ENCODE data around the gene ARHGAP26.

ARHGAP26 gene

GRCh38 chr5:143239882-143240518 lies 469.8 kb downstream of the ARHGAP26 start:
- no peak overlapping the region for H3K4me3 ChIP-seq (ENCODE audit: low read depth, low read length)
- TF ChIP-seq, protein P1, sequence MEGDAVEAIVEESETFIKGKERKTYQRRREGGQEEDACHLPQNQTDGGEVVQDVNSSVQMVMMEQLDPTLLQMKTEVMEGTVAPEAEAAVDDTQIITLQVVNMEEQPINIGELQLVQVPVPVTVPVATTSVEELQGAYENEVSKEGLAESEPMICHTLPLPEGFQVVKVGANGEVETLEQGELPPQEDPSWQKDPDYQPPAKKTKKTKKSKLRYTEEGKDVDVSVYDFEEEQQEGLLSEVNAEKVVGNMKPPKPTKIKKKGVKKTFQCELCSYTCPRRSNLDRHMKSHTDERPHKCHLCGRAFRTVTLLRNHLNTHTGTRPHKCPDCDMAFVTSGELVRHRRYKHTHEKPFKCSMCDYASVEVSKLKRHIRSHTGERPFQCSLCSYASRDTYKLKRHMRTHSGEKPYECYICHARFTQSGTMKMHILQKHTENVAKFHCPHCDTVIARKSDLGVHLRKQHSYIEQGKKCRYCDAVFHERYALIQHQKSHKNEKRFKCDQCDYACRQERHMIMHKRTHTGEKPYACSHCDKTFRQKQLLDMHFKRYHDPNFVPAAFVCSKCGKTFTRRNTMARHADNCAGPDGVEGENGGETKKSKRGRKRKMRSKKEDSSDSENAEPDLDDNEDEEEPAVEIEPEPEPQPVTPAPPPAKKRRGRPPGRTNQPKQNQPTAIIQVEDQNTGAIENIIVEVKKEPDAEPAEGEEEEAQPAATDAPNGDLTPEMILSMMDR (IDR thresholded peaks at IDR 0.05; ENCODE audit: borderline replicate concordance, insufficient read depth, low read depth, low read length), result no peak

DNA sequence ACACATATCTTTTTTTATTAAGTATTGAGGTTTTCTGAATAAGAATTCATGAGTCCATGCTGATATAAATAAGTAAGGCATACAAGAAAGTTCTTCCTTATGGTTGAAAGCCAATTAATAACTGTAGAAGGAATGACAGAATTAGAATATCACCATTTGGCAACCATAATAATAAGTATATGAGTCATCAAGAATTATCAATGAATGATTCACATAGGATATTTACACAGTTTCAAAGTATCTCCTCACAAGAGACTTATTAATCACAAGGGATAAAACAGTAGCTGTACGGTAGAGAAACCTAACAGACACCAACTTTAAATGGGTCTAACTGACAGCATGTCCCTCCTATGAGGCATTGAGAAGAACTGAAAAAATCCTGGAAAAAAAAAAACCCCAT lies 471.7 kb downstream of the ARHGAP26 start:
- TF ChIP-seq, protein P1 (IDR thresholded peaks at IDR 0.05; ENCODE audit: borderline replicate concordance, insufficient read depth, low read depth, low read length), result no peak
- no peak overlapping the region for H3K4me3 ChIP-seq (ENCODE audit: low read depth, low read length)

GRCh38 chr5:143243103-143243502 lies 472.9 kb downstream of the ARHGAP26 start:
- TF ChIP-seq, protein P1 (IDR thresholded peaks at IDR 0.05; ENCODE audit: borderline replicate concordance, insufficient read depth, low read depth, low read length), result no peak

DNA sequence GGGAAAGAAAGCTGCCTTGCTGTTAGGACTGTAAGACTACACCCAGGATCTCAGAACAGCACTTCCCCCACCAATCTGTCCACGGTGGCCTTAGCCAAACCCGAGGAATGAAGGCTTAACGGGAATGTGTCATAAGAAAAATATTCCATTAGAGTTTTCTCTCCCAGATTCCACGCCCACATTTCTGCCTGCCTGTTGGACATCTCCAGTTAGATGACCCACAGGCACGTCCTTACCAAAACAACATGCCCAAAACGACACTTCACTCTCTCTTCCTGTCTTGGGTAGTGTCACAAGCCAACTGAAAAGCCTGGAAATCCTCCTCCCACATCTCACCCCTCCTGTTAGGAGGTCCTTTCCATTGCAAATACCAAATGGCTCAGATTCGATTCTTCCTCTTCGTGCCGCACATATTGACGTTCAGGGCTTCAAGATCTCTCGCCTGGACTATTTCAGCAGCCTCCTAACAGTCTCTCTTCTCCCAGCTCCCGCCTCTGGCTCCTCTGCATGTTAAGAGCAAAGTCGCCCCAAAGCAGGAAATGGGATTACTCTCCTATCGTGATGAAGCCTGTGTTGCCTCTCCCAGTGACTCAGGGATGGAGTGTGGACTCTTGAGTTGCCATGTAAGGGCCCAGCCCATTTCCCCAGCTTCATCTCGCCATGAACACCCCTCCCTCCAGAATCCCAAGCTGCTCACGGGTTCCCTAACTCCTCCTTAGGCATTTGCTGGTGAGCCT lies 474.0 kb downstream of the ARHGAP26 start:
- no peak overlapping the region for H3K4me3 ChIP-seq (ENCODE audit: low read depth, low read length)
- TF ChIP-seq, protein P1 (IDR thresholded peaks at IDR 0.05; ENCODE audit: borderline replicate concordance, insufficient read depth, low read depth, low read length), result no peak

More at GRCh38 chr5:143243103-143243502, 472.9 kb downstream of the ARHGAP26 start:
- no peak overlapping the region for H3K4me3 ChIP-seq (ENCODE audit: low read depth, low read length)

DNA sequence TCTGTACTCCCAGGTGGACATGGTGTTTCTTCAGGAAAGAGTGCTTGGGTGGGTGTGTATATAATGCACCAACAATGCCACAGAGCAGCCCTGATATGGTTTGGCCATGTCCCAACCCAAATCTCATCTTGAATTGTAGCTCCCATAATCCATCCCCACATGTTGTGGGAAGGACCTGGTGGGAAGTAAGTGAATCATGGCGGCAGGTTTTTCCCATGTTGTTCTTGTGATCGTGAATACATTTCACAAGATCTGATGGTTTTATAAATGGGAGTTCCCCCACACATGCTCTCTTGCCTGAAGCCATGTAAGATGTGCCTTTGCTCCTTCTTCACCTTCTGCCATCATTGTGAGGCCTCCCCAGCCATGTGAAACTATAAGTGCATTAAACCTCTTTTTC lies 474.8 kb downstream of the ARHGAP26 start:
- H3K4me3 ChIP-seq (ENCODE audit: low read depth, low read length), result no peak overlapping the region
- TF ChIP-seq, protein P1 (IDR thresholded peaks at IDR 0.05; ENCODE audit: borderline replicate concordance, insufficient read depth, low read depth, low read length), result no peak

DNA sequence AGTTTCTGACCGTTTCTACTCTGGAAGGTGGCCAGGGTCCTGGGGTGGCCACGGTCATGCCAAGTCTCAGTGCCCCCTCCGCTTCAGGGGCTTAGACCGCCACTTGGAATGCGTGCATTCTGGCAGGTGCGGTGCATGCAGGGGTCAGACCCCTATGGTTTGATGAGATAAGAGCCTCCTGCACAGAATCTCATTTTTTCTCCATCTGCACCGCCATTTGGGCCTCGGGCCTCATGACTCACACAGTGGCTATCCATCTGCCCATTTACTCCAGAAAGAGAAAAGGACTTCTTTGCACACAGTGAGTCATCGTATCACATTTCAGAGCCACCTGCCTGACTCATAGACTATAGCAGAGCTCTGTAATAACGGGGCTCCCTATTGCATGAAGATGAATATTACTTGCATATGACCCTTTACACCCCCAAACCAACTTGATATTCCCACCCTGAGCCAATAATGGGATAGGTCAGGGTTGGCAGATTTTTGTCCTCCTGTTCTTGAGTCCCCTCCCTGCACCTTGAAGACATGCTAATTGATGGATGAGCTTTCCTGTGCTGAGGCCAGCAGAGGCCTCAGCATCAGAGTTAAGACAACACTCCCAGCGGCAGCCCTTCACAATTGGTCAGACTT lies 475.9 kb downstream of the ARHGAP26 start:
- H3K4me3 ChIP-seq (ENCODE audit: low read depth, low read length), result no peak overlapping the region
- TF ChIP-seq, protein P1 (IDR thresholded peaks at IDR 0.05; ENCODE audit: borderline replicate concordance, insufficient read depth, low read depth, low read length), result no peak
